Neural cell (in vitro differentiated cells): ENCODE measurements around the gene MAGEA1.

Source experiments
- CTCF ChIP-seq: fragments of 450-650 bp; IDR thresholded peaks from 2 replicates; pipeline ENCODE4 v1.5.1; 2014; ENCODE audit warnings: antibody characterized with exemption, mild to moderate bottlenecking, moderate library complexity; ENCODE audit not compliant: poor library complexity, severe bottlenecking
- EP300 ChIP-seq: fragments of 450-650 bp; conservative IDR thresholded peaks from 2 replicates; pipeline ENCODE4 v1.6.1; 2014; ENCODE audit warnings: antibody characterized with exemption, mild to moderate bottlenecking, moderate library complexity; ENCODE audit not compliant: poor library complexity, severe bottlenecking
- EZH2 ChIP-seq: fragments of 200-600, 300-800 bp; shearing (Covaris generic), sonication (generic); IDR thresholded peaks from 2 replicates; pipeline ENCODE4 v1.6.1; 2014; ENCODE audit warnings: antibody characterized with exemption, low read length, borderline replicate concordance, mild to moderate bottlenecking; ENCODE audit not compliant: insufficient read depth, poor library complexity, severe bottlenecking
- POLR2AphosphoS5 ChIP-seq: IDR thresholded peaks from 2 replicates; pipeline ENCODE4 v1.6.1; 2012
- REST ChIP-seq: IDR thresholded peaks from 2 replicates; pipeline ENCODE4 v1.6.1; 2012; ENCODE audit warnings: borderline replicate concordance

GRCh38 chrX:153164733-153165132 lies 14.4 kb upstream of the MAGEA1 start:
- TF ChIP-seq CTCF (no peak), REST (no peak), EZH2 (no peak), POLR2AphosphoS5 (no peak), EP300 (no peak)
